ENCODE results near the gene KCNAB1. TPM values are rescaled to one million over a fixed set of nuclear protein-coding genes. Genes with fewer than 3 reads are reported as not detected.

The KCNAB1 gene
- total RNA-seq, 4 donors from 2014 or later = 10.9 to 17.1 (median 13.3) TPM

GRCh38 chr3:156304406-156304805, 184.0 kb downstream of the KCNAB1 start:
- no peak for TF ChIP-seq CTCF (IDR thresholded peaks at IDR 0.05; ENCODE audit: low read depth)

GRCh38 chr3:156305672-156306071, 185.3 kb downstream of the KCNAB1 start:
- TF ChIP-seq CTCF (IDR thresholded peaks at IDR 0.05; ENCODE audit: low read depth) = no peak

DNA sequence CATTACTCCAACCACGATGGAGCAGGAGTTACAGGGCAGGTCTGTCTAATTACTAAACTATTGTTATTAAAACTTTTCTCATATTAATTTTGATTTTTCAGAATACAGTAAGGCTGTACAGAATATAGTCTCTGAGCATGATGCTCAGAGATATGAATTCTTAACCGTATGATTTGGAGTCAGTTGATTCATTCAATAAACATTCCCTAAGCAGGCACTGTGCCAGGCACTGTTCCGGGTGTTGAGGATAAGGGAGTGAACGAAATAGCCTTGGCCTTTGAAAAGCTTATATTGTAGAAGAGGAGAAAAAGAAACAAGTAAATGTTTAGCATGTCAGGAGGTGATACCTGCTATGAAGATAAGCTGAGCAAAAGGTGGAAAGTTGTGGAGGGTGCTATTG, 187.3 kb downstream of the KCNAB1 start:
- no peak for TF ChIP-seq CTCF (IDR thresholded peaks at IDR 0.05; ENCODE audit: low read depth)

DNA sequence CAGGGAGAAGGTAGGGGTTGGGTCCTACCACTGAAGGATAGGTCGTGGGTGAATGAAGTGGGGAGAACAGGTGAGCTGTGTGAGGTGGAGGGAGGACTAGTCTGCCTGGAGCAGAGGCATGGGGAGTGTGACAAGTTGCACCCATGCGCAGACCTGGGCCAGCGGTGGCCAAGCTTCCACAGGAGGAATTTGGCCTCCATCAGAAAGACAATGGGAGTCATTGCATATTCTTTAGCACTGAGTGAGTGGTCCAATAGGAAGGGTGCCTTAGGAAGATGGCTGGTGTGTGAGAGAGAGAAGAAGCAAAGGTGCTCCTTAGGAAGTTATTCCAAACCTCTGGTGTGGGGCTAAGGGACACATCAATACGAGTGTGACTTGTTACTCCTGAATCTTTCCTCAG, 191.1 kb downstream of the KCNAB1 start:
- no peak for TF ChIP-seq CTCF (IDR thresholded peaks at IDR 0.05; ENCODE audit: low read depth)

GRCh38 chr3:156311930-156312329, 191.6 kb downstream of the KCNAB1 start:
- no peak for TF ChIP-seq CTCF (IDR thresholded peaks at IDR 0.05; ENCODE audit: low read depth)

DNA sequence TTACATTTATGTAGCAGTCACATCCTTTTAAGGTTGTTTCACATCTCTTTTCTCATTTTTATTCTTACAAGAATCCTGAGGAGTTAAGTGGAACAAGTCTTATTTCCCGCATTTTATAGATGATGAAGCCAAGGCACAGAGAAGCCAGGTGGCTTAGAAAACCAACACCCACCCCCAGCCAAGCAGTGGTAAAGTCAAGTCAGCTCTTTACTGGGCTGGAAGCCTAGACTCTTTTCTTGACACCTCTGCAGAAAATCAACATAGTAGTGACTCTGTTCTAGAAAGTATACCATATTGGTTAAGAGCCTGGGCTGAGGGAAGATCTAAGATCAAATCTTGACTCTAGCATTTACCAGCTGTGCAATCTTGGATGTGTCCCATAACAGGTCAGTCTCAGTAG, 195.7 kb downstream of the KCNAB1 start:
- no peak for TF ChIP-seq CTCF (IDR thresholded peaks at IDR 0.05; ENCODE audit: low read depth)

GRCh38 chr3:156317462-156318074, 197.2 kb downstream of the KCNAB1 start:
- TF ChIP-seq CTCF (IDR thresholded peaks at IDR 0.05; ENCODE audit: low read depth) = no peak

Data from subcutaneous adipose tissue (tissue), 4 donors.